Central memory CD4-positive, alpha-beta T cell (primary cell): ENCODE results near the gene TRPM1.

Source experiments
- DNase-seq: peaks from one replicate; pipeline ENCODE4 v3.0.0; 2022

Gene TRPM1

DNA sequence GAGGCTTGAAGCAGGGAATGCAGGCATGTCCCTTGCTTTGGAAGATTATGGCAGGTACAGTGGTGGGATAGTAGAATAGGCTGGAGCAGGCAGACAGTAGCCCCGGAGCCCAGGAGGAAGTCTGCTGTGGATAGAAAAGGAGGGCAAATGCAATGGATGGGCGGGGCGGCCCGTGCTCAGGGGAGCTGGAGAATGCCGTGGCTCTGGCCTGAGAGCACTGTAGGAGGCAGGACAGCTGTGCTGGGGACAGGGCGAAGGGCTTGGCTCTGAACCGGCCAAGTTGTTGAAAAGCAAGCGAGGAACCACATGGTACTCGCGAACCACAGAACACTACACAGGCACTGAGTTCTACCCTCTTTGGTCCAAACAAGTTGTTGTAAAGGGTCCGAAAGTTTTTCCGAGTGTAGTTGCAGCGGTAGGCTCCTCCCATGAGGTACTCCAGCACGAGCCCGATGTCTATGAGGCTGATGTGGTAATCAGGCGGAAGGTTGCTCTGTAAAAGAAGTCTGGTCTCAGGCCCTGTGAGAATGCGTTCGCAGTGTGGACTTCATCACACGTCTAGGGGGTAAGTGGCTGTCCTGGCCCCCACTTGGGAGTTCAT lies 54.7 kb downstream of the TRPM1 start:
- DNase-seq, result no peak

GRCh38 chr15:31045606-31046005 lies 55.9 kb downstream of the TRPM1 start:
- DNase-seq, result no peak

DNA sequence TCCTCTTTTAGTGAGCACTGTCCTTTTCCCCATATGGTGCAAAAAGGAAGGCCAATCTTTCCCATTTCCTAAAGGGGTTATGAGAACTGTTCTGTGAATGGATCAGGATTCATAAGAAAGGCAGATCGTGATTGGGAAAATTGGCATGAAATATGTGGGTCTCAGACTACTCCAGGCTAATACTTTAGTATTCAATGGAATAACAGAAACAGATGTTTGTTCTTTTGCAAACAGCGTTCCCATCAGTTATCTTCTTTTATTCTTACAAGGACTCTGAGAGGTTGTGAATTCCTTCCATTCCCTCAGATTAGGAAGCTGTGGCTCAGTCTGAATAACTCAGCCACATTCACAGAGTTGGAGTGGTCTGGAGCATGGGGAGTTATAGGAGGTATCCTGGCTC lies 58.8 kb downstream of the TRPM1 start:
- DNase-seq, result no peak

DNA sequence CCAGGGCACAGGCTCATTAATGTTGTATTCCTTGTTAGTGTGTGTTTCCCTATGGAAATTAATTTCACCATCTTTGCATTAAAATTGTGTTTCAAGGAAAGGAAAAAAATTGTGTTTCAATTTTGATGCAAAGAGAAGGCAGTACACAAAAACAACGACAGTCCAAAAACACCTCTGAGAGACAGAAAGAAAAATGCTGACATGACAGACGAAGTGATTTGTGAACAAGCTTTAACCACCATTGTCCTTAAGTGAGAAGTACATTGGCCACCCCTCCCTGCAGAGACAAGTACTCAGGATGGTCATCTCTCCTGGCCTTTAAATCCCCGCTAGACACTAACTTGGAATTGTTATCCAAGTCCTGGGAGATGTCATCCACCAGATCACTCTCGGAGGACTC lies 59.9 kb downstream of the TRPM1 start:
- no peak for DNase-seq

GRCh38 chr15:31040611-31041010 lies 60.9 kb downstream of the TRPM1 start:
- DNase-seq, result no peak

GRCh38 chr15:31039961-31040360 lies 61.6 kb downstream of the TRPM1 start:
- DNase-seq, result no peak

DNA sequence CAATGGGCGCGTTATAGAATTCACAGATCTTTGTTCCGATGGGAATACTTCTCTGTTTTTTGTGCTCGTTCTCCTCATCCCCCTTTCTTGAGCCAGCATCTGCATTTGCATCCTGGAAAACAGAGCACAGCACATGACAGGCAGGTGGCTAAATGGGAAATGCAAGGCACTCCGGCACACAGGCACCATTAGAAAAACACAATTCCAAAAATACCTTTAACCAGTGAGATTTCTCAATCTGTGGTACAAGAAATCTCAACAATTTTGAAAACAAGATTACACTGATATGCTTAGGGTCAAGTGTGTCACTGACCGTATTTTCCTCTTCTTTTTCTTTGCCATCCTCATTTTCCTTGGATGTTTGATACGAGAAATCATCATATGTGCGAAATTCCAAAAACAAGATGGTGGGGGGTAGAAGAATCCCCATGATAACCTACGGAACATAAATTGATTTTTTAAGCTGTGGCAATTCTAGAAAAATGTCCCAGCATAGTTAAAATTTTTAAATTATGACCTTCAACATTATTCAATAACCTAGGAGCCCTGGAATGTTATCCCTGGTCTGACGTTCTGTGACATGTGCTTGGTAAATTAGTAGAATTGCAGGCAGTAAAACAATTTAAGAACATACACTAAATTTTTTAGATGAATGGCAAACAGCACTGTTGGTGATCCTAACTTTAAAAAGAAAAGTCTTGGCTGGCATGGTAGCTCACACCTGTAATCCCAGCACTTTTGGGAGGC lies 63.6 kb downstream of the TRPM1 start:
- no peak for DNase-seq

DNA sequence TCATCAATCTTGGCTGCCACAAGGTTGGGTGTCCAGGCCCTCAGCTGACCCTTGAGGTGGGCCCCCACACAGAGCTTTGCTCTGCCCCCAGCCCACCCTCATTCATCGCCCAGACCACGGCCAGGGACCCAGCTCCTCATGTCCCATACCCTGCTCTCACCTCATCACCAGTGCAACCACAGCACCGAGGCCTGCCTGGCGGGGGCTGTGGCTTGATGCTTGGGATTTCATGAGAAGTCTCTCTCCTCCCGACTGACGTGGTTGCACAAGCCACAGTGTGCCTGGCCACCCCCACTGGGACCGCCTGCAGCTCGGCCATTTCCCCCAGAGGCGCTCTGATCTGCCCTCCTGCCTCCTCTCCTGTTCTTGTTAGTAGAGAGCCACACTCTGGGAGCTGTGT lies 64.7 kb downstream of the TRPM1 start:
- no peak for DNase-seq

DNA sequence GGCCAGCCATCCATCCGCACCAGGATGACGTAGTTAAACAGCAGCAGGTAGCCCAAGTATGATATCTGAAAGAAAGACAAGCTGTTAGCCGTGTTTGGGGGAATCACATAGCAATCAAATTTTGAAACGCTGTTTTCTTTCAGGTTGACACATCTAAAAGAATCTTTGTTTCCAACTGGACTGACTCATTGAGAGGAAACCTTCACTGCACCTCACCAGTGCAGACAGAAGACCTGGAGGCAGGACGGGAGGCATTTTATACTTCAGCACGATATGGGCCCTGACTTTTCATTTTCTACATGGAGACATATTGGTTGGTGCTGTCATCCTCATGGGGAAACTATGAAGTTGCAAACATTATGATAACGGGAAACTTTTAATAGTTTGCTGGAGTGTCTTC lies 65.9 kb downstream of the TRPM1 start:
- no peak for DNase-seq

DNA sequence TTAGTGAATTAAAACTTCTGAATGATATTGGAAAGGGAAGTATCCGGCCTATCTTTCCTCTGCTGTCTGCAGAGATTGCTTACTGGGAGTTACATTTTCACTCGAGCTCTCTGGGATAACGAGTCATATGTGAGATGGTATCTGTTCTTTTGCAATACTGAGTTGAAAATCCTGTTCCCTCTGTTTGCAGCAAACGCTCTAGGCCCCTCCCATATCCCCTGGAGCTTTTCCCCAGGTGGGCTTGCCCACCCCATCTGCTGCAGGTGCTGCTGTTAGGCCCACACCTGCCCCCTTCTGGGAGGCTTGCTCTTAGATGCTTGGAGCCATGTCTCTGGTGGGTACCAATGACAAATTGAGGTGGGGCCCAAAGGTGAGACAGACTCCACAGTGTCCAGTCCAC lies 67.4 kb downstream of the TRPM1 start:
- DNase-seq, result no peak

DNA sequence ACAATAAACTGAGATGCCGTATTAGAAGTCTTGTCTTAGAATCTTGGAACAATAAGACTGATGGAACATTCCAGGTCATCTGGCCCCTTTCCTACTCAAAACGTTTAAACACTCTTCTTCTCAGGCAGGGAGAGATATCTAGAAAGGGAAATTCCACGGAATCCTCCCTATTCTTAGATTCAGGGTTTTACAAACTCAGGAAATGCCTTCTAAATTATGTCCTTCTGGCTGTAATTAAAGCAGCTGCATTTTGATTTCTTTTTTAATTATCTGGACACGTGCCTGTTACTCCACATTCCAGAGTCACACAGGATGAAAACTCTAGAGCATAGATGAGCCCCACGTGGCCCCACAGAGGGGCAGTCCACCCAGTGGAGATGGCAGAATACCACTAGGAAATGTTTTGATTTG lies 68.6 kb downstream of the TRPM1 start:
- no peak for DNase-seq

- DNase-seq, result no peak
Observed at GRCh38 chr15:31031471-31032067, 70.0 kb downstream of the TRPM1 start.

DNA sequence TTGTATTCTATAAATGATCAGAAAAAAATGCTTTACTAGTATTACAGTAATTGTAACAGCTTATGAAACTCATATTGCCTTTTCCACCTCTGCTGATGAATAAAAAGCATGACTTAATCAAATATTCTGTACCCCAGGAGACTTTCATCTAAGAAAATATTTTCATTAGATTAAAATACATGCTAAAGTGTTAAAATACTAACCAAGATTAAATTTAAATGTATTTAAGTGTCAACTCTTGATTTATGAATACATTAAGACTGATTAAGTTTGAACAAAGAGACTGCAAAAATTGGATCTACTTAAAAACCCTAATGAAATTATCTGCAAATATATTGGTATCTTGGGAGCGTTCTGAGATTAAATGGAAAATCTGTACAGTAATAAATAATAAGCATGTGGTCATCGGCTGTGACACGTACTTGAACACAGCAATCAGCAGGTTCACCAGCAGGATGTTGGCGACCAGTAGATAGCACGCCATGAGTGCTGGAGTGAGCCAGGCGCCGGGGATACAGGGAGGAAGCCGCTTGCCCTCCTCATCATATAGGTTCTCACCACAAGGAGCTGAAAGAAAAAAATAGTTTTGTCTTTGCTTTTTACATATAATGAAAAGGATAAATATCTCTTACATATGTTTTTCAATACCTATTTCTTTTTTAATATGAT lies 73.5 kb downstream of the TRPM1 start:
- DNase-seq, result no peak

DNA sequence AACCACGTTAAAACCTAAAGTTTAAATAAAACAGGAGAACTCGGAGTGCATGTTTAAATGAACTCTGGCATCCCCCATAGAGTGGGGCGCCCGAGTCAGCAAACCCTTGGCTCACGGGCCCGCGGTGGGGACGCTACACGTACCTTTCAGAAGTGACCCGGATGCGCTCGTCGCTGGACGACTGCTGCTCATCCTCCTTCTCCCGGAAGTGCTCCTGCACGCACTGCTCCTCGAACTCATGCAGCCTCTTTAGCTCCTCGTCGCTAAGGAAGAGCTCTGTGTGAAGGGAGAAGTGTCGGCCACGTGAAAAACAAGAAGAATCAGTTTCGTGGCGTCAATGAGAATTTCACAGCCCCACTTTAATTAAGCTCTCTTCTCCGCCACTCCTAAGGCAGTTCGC lies 75.5 kb downstream of the TRPM1 start:
- no peak for DNase-seq

DNA sequence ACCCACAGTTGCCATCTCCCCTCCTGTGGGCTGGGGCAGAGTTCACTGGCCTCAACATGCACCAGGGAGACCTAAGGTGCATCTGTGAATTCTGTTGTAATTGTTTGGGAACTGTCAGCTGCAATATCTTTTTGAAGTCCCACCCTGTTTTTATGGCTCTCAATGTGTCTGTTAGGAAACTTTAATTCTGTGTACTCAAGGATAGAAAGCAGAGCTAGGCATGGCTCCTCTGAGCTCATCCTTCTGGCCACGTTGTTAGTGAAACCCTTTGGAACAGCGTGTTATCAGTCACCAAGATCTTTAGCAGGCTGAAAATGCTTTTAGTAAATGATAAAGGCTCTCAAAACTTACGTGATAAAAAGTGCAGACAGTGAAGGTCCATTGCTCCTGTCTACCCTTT lies 76.5 kb downstream of the TRPM1 start:
- DNase-seq, result no peak

GRCh38 chr15:31024330-31024729 lies 77.2 kb downstream of the TRPM1 start:
- DNase-seq, result no peak

- DNase-seq, result no peak
Observed at GRCh38 chr15:31023841-31024240, 77.7 kb downstream of the TRPM1 start.

GRCh38 chr15:31021067-31021665 lies 80.4 kb downstream of the TRPM1 start:
- DNase-seq, result no peak

DNA sequence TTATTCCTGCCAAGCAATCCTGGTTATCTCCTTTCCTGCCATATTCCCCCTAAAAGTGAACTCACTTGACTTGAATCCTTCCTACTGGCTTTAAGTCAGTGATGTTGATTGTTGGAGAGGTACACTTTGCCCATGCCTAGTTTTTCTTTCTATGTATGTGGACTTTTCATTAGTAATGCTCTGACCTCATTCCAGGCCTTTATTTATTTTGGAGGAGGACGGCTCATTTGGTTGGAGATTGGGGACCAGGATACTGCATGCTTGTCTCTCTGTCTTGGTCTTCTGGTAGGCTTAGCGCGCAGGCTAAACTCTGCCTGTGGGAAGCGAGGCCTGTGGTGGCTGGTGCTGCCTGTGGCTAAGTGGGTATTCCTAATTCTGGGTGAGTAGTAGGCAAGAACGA lies 81.0 kb downstream of the TRPM1 start:
- DNase-seq, result no peak

- no peak for DNase-seq
Observed at GRCh38 chr15:31019986-31020385, 81.5 kb downstream of the TRPM1 start.

- DNase-seq, result no peak
Observed at GRCh38 chr15:31017311-31017710, 84.2 kb downstream of the TRPM1 start.

DNA sequence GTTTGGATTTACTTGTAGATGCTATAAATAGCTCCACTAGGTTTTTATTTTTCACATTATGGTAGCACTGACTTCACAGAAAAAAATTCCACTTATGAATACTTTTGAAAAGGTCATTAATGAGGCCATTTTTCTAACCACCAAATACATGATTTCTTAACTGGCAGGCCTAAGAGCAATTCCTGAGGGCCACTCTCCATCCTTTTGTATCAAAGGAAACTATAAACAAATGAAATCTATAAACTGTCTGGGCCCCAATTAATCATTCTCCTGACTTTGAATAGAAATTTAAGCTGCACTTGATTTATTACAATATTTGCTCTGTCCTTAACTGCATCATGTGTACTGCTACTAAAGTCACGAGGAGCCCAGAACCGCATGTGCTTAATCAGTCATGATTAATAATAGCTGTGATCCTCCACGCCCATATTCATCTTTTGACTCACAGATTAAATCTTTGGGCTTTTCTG lies 85.0 kb downstream of the TRPM1 start:
- no peak for DNase-seq

- DNase-seq, result no peak
Observed at GRCh38 chr15:31014608-31014925, 87.0 kb downstream of the TRPM1 start.
